GM21360 (cell line): ENCODE results near the gene ANKRD65.

Experiments
- ATAC-seq: cut with Tn5 transposase; IDR thresholded peaks from one replicate; pipeline ENCODE4 v1.9.1; 2021; ENCODE audit warnings: mild to moderate bottlenecking, moderate library complexity; ENCODE audit not compliant: unreplicated experiment

ANKRD65 gene

GRCh38 chr1:1442069-1442770, 21.1 kb upstream of the ANKRD65 start:
- ATAC-seq, result no peak

GRCh38 chr1:1441002-1441888, 20.2 kb upstream of the ANKRD65 start:
- peak; percentile 54 for ATAC-seq

- no peak for ATAC-seq
Observed at GRCh38 chr1:1440262-1441001, 19.4 kb upstream of the ANKRD65 start.

GRCh38 chr1:1439546-1440261, 18.6 kb upstream of the ANKRD65 start:
- no peak for ATAC-seq

GRCh38 chr1:1438531-1439381, 17.7 kb upstream of the ANKRD65 start:
- no peak for ATAC-seq

DNA sequence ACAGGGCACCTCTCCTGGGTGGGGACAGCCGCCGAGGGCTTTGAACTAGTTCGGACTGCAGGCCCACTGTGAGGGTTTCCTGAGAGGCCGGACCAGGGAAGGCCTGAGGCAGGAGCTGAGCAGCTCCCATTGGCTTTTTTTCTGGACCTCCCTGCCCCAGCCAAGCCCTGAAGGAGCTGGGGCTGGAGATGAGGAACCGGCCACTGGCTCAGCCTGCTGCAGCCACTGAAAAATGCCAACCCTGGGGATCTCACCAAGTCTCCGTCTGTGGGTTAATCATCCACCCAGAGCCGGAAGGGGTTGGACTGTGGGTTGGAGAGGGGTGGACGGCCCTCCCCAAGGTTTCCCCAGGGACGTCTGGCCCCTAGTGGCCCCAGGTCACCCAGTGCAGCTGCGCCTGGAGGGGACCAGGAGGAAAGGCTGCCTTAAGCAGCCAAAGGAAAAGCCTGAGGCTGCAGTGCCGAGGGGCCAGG, 16.9 kb upstream of the ANKRD65 start:
- ATAC-seq, result no peak

DNA sequence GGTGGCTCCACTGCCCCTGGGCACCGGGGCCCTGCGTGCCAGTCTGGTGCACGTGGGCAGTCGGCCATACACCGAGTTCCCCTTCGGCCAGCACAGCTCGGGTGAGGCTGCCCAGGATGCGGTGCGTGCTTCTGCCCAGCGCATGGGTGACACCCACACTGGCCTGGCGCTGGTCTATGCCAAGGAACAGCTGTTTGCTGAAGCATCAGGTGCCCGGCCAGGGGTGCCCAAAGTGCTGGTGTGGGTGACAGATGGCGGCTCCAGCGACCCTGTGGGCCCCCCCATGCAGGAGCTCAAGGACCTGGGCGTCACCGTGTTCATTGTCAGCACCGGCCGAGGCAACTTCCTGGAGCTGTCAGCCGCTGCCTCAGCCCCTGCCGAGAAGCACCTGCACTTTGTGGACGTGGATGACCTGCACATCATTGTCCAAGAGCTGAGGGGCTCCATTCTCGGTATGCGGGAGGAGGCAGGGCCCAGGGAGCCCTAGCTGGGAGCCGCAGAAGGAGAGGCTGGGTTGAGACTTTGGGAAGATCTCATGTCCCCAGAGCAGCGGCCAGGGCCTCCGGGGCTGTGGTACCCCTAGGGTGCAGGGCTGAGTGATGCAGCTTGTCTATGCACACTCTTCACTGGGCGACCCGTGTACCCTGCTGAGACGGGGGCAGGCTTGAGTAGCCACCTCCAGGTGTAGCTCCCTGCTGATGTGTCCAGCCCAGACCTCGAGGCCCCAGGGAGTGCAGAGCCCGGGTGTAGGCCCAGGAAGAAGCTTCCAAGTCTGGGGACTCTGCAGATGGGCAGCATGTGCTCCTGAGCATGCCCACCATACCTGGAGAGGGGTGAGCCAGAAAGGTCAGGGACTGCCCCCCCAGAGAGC, 16.2 kb upstream of the ANKRD65 start:
- no peak for ATAC-seq

DNA sequence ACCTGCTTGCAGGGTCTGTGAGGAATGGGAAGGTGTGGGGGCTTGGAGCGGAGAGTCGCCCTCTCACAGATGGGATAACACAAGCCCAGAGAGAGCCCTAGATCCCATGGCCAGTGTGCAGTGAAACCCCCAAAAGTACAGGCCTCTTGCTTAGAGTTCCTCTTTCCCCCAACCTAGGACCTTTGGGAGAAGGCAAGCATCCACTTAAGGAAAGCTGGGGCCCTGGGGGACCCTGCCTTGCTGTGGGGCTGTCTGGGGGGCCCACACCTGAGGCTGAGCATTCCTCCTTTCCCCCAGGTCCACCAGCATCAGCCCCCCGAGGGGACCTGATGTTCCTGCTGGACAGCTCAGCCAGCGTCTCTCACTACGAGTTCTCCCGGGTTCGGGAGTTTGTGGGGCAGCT, 15.6 kb upstream of the ANKRD65 start:
- ATAC-seq, result no peak

- ATAC-seq, result no peak
Observed at GRCh38 chr1:1435911-1436629, 15.0 kb upstream of the ANKRD65 start.

DNA sequence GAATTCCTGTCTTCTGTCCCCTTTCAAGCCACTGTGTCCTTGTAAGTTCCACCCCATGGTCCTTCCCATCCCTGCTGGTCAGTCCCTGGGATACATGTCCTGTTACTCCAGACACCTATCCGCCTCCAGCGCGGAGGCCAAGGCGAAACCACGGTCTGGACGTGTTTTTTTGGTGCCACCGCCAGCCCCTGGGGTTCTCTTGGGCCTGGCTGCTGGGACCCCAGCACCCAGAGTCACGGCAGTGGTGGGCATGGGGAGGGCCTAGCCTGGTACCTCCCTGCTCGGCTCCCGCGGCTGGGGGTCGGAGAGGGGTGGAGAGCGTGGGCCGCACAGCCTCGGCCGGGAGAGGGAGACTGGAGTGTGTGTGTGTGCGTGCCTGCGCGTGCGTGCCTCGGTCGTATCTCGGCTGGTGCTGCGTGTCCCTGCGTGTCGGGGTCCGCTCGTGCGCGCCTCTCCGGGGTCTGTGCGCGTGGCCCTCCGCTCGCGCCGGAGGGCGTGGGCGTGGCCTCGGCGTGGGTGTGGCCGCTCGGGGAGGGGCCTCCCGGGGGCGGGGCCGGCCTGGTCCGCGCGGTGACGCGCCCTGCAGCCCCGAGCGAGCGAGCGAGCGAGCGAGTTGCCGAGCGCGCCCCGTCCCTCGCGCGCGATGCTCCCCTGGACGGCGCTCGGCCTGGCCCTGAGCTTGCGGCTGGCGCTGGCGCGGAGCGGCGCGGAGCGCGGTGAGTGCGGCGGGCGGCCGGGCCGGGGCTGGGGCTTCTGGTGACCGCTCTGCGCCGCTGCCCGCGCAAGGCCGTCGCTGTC, 14.2 kb upstream of the ANKRD65 start, which contains the start of gene VWA1:
Gene VWA1 (plus strand): TSS at position 585 of the 798 bp plus-strand sequence. CDS start 59 bp downstream, at position 644.
- ATAC-seq, result no peak

DNA sequence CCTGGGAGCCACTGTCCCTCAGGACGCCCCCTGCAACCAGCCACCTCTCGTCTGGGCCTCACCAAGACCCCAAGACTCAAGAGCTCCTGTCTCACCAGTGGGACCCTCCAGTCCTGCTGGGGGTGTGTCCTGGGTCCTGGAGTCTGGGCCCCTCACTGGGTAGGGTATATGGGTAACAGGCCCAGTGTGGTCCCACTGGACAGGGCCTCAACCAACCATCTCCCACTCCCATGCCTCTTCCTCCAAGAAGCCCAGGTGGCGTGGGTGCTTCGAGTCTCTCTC, 13.7 kb upstream of the ANKRD65 start:
- no peak for ATAC-seq

DNA sequence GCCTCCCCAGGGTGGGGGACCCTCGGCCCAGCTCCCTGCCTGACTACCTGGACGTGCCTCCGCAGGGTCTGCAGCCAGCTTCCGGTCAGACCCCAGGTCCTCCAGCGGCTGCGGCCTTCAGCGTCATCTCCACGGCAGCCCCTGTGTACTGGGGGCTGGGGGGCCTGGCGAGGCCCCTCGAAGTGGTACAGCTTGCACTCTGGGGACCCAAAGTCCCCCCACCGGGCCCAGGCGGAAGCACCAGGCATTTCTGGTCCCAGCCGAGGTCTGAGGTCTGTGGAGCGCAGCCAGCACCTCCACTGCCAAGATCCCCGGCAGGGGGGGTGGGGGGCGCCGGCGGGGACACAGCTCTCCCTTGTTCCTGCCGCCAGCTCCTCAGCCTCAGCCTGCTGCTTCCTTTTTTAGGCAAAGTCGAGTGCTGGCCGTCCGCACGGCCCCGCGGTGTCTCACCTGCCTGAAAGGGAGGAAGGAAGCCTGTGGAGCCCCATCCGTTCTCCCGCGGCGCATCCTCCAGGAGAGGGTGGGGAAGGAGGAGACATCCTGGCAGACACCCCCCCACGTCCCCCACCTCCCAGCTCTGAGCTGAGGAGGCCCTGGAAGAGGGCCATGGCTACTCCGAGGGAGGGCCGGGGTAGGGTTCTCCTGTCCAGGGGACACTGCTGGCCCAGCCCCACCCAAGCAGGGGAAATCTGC, 13.2 kb upstream of the ANKRD65 start:
- ATAC-seq, result no peak

DNA sequence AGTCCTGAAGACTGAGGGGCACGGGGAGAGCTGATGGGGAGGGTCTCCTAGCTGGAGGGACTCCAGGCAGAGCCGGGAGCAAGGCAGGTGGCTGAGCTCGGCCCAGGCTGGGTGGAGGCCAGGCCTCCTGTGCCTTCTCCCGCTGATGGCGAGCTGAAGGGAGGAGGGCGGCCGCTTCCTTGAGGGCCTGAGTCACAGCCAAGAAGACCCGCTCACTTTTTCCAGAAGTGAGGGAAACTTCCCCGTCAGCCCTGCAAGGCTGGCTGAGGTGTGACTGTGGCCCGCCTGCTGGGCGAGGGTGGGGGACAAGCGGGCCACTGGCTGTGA, 12.7 kb upstream of the ANKRD65 start:
- ATAC-seq, result no peak

DNA sequence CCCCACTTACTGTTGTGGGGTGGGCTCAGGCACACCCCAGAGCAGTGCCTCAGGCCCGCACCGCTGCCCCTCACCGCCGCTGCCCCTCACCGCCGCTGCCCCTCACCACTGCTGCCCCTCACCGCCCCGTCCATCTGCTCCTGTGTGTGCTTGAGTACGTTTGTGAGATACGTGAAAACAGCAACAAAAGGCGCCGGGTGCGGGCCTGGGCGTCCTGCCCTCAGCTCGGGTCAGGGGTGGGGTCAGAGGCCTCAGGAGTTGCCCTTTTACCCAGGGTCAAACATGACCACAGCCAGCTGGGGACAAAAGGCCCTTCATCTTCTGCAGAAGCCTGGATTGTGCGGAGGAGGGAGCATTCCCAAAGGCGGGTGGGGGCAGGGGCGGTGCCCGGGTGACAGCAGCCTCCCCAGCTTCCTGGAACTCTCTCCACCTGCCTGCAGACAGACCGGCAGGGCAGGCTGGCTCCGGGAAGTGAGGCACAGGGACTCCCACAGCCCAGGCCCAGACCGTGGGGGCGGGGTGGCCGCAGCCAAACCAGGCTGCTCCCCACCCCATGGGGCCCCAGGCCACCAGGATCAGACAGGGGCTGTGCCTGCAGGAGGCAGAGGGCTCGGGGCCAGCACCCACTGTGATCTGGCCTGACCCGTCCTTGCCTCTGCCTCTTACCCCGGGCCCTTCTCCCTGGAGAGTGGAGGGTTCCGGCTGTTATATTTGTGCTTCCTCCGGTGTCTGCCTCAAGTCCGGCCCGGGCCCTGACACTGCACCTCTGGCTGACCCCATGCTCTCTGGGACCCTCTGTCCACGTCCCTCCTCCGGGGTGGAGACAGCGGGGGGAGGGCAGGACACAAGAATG, 12.1 kb upstream of the ANKRD65 start:
- no peak for ATAC-seq

DNA sequence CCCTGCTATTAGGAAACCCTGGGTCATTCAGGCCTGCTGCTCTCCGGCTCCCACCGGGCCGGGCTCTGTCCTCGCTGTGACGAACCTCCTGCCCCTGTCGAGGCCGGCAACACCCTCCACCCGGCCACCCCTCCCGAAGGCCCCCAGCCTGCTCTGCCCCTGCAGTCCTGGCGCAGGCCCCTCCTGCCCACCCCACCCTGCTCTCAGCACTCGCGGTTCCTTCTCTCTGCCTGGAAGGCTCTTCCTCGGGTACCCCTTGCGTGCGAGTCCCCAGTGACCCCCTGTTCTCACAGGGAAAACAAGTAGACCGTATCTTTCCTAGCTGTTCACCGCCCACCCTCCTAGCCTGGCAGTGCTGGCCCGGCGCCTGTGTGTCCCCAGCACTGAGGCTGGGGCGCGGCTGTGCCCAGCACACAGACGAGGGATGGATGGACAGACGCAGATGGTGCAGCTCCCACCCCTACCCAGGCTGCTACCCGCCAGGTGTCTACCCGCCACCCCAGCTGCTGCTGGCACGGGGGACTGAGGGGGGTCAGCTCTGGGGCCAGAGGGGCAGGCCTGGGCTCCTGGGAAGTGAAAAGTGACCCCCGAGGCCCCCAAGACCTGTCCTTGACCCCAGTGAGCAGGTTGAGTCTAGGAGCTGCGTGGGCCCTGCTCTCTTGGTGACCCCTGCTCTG, 11.3 kb upstream of the ANKRD65 start:
- no peak for ATAC-seq

GRCh38 chr1:1431845-1432273, 10.8 kb upstream of the ANKRD65 start:
- ATAC-seq, result no peak
